HCT116 (cell line): ENCODE results near the gene CRK. TPM values are rescaled to one million over a fixed set of nuclear protein-coding genes. Genes with fewer than 3 reads are reported as not detected.

Experiments used
- ATAC-seq: fragments of 200-7000 bp; cut with Tn5 transposase; 2 replicates; pipeline ENCODE4 v1.9.1; 2020; ENCODE audit warnings: mild to moderate bottlenecking, moderate library complexity
- BruUV-seq: library from RNA; stranded (reverse); fragments of 400-500 nt; replicated peaks from 2 replicates; lab custom pipeline; 2021; lab: Mats Ljungman, UMichigan
- CTCF ChIA-PET: fragments of 300-600 bp; sonication (Branson Sonifier 250); formaldehyde crosslinking; loops from one replicate; lab custom pipeline; 2021; ENCODE audit warnings: antibody characterized with exemption; lab: Charles Lee
- POLR2A ChIA-PET: fragments of 300-600, 350-600 bp; sonication (Branson Sonifier 250); formaldehyde crosslinking; loops from one replicate; lab custom pipeline; 2021; ENCODE audit warnings: antibody characterized with exemption; lab: Charles Lee
- RAD21 ChIA-PET, 2 experiments: fragments of 300-600 bp; sonication (Branson Sonifier 250); formaldehyde crosslinking; loops; one replicate each; lab custom pipeline; 2023; ENCODE audit warnings: low total read pairs in 2 of 2; ENCODE audit not compliant: uncharacterized antibody in 2 of 2, unreplicated experiment in 2 of 2, low non-redundant PET in 1 of 2; lab: Charles Lee
- DNase-seq: peaks from one replicate; pipeline ENCODE4 v3.0.0-alpha.2; 2010; ENCODE audit warnings: low read depth, low spot score
- H2AFZ ChIP-seq: fragments of 200-600 bp; shearing (Covaris generic), sonication (generic); 2 replicates; pipeline ENCODE4 v1.6.1; 2017; ENCODE audit warnings: low read depth, mixed run types, mixed read lengths, antibody characterized with exemption, low read length; ENCODE audit not compliant: poor library complexity, severe bottlenecking
- H3K27ac ChIP-seq: 2 replicates; pipeline ENCODE4 v1.5.1; 2012; ENCODE audit warnings: low read depth, low read length
- H3K27me3 ChIP-seq: fragments of 200-600 bp; sonication (generic); 2 replicates; pipeline ENCODE4 v1.6.1; 2016; ENCODE audit warnings: mixed run types, low read length, mixed read lengths; ENCODE audit not compliant: insufficient read depth
- H3K36me3 ChIP-seq, 2 experiments: fragments of 200-500 bp in 1 of 2; fragments of 200-600 bp in 1 of 2; sonication (Bioruptor generic) in 1 of 2; sonication (generic) in 1 of 2; 2 replicates each; pipeline versions ENCODE4 v1.5.1 to v1.6.1; 2014 to 2016; ENCODE audit warnings: low read length in 2 of 2, inconsistent platforms in 1 of 2, mixed read lengths in 1 of 2, mixed run types in 1 of 2; ENCODE audit not compliant: insufficient read depth in 2 of 2, control insufficient read depth in 1 of 2
- H3K4me1 ChIP-seq, 2 experiments: fragments of 200-600 bp in 1 of 2; sonication (generic) in 1 of 2; 2 replicates each; pipeline versions ENCODE4 v1.5.1 to v1.6.1; 2012 to 2017; ENCODE audit warnings: low read length in 2 of 2, inconsistent platforms in 1 of 2, mild to moderate bottlenecking in 1 of 2, mixed read lengths in 1 of 2, mixed run types in 1 of 2, moderate library complexity in 1 of 2; ENCODE audit not compliant: insufficient read depth in 2 of 2, control insufficient read depth in 1 of 2
- H3K4me2 ChIP-seq: fragments of 200-600 bp; sonication (generic); 2 replicates; pipeline ENCODE4 v1.6.1; 2017; ENCODE audit warnings: mixed run types, low read length, mixed read lengths
- H3K4me3 ChIP-seq, 2 experiments: fragments of 200-600 bp in 1 of 2; sonication (generic) in 1 of 2; replicated peaks in 1 of 2; 2 replicates each; pipeline ENCODE4 v1.5.1; 2011 to 2016; ENCODE audit warnings: low read length in 2 of 2, control low read depth in 1 of 2, low read depth in 1 of 2, mild to moderate bottlenecking in 1 of 2, mixed read lengths in 1 of 2, mixed run types in 1 of 2
- H3K79me2 ChIP-seq: fragments of 200-600 bp; sonication (generic); 2 replicates; pipeline ENCODE4 v1.6.1; 2017; ENCODE audit warnings: mild to moderate bottlenecking, mixed run types, low read length, moderate library complexity, mixed read lengths; ENCODE audit not compliant: insufficient read depth
- H3K9ac ChIP-seq: fragments of 200-600 bp; sonication (generic); 2 replicates; pipeline ENCODE4 v1.6.1; 2016; ENCODE audit warnings: low read length, mixed read lengths
- H3K9me2 ChIP-seq: fragments of 200-600 bp; sonication (generic), shearing (Covaris generic); 2 replicates; pipeline ENCODE4 v1.6.1; 2017; ENCODE audit warnings: mixed run types, mild to moderate bottlenecking, moderate library complexity; ENCODE audit not compliant: insufficient read depth
- H3K9me3 ChIP-seq, 2 experiments: fragments of 200-500 bp in 1 of 2; fragments of 200-600 bp in 1 of 2; sonication (Bioruptor generic) in 1 of 2; sonication (generic) in 1 of 2; 2 replicates each; pipeline ENCODE4 v1.6.1; 2014 to 2017; ENCODE audit warnings: low read length in 2 of 2, mixed read lengths in 2 of 2, inconsistent platforms in 1 of 2, low read depth in 1 of 2, mild to moderate bottlenecking in 1 of 2, mixed run types in 1 of 2, moderate library complexity in 1 of 2; ENCODE audit not compliant: control insufficient read depth in 1 of 2, insufficient read depth in 1 of 2
- H4K20me1 ChIP-seq: fragments of 200-600 bp; sonication (generic), shearing (Covaris generic); 2 replicates; pipeline ENCODE4 v1.6.1; 2017; ENCODE audit warnings: mixed run types, mild to moderate bottlenecking, moderate library complexity; ENCODE audit not compliant: insufficient read depth
- ATF3 ChIP-seq: IDR thresholded peaks from 2 replicates; pipeline ENCODE4 v1.6.1; 2012
- CBX3 ChIP-seq: IDR thresholded peaks from 2 replicates; pipeline ENCODE4 v1.6.1; 2012; ENCODE audit warnings: low read depth
- CTCF ChIP-seq, 3 experiments: fragments of 200-600 bp in 1 of 3; sonication (generic) in 1 of 3; IDR thresholded peaks in 2 of 3; conservative IDR thresholded peaks in 1 of 3; 2 replicates each; pipeline ENCODE4 v1.5.1; 2012 to 2017; ENCODE audit warnings: low read depth in 2 of 3, low read length in 2 of 3, antibody characterized with exemption in 1 of 3, borderline replicate concordance in 1 of 3, control low read depth in 1 of 3, mild to moderate bottlenecking in 1 of 3, mixed read lengths in 1 of 3, mixed run types in 1 of 3, moderate library complexity in 1 of 3; ENCODE audit not compliant: insufficient read depth in 1 of 3
- EGR1 ChIP-seq: IDR thresholded peaks from 2 replicates; pipeline ENCODE4 v1.6.1; 2012; ENCODE audit warnings: low read depth
- ELF1 ChIP-seq: IDR thresholded peaks from 2 replicates; pipeline ENCODE4 v1.6.1; 2012; ENCODE audit warnings: low read depth, borderline replicate concordance
- EZH2phosphoT487 ChIP-seq: fragments of 200-600 bp; IDR thresholded peaks from 2 replicates; pipeline ENCODE4 v1.6.1; 2018; ENCODE audit warnings: antibody characterized with exemption, borderline replicate concordance
- MAX ChIP-seq: IDR thresholded peaks from 2 replicates; pipeline ENCODE4 v1.6.1; 2012
- POLR2AphosphoS5 ChIP-seq: IDR thresholded peaks from 2 replicates; pipeline ENCODE4 v1.6.1; 2011; ENCODE audit warnings: mild to moderate bottlenecking, low read depth, low read length, moderate library complexity
- SIN3A ChIP-seq: IDR thresholded peaks from 2 replicates; pipeline ENCODE4 v1.6.1; 2012; ENCODE audit warnings: low read depth
- SRF ChIP-seq: IDR thresholded peaks from 2 replicates; pipeline ENCODE4 v1.6.1; 2012; ENCODE audit warnings: low read depth
- YY1 ChIP-seq: IDR thresholded peaks from 2 replicates; pipeline ENCODE4 v1.6.1; 2011; ENCODE audit warnings: low read length, low read depth, moderate library complexity, mild to moderate bottlenecking; ENCODE audit not compliant: insufficient replicate concordance; ENCODE audit errors: extremely low read depth
- intact Hi-C: fragments of 100-400 bp; cut with micrococcal nuclease; formaldehyde crosslinking; loops from 2 replicates; pipeline ENCODE4 v1.10.0; 2022
- total RNA-seq: library from RNA; stranded (reverse); gene quantifications from one replicate; pipeline ENCODE4 v1.2.1, GENCODE V29; 2021; ENCODE audit not compliant: unreplicated experiment
- TF ChIP-seq, protein P1 (sequence below): IDR thresholded peaks from 2 replicates; pipeline ENCODE4 v1.6.1; 2011; ENCODE audit warnings: mild to moderate bottlenecking, low read length, moderate library complexity; ENCODE audit not compliant: insufficient replicate concordance; ENCODE audit errors: extremely low read depth

CRK gene
- total RNA-seq, 1 experiment from 2014 or later: 55.5 TPM

- no peak overlapping the region for H3K4me3 ChIP-seq
- peaks cover 13 to 46% of the 10 kb centered on the region in 2 experiments; a peak in 3 of 4 replicates for H3K36me3 ChIP-seq
- ATAC-seq (peak; percentile 54), DNase-seq (no peak)
- H3K4me2 ChIP-seq: no peak overlapping the region
- no peaks in the 10 kb centered on the region for H4K20me1 ChIP-seq
- ChIA-PET RAD21 (no interaction called here), POLR2A (no interaction called here), CTCF (no interaction called here)
- H3K79me2 ChIP-seq: peaks cover 4% of the 10 kb centered on the region; the same call in 1 of the 2 replicates
- no peaks in the 10 kb centered on the region for H3K9me3 ChIP-seq
- intact Hi-C loops: no loop called here
- peaks cover 0 to 3% of the 10 kb centered on the region in 2 experiments; a peak in 1 of 4 replicates for H3K4me1 ChIP-seq
- H3K9me2 ChIP-seq: no peaks in the 10 kb centered on the region
- H3K27me3 ChIP-seq: no peaks in the 10 kb centered on the region
- H3K27ac ChIP-seq: no peak overlapping the region
- TF ChIP-seq, protein P1, sequence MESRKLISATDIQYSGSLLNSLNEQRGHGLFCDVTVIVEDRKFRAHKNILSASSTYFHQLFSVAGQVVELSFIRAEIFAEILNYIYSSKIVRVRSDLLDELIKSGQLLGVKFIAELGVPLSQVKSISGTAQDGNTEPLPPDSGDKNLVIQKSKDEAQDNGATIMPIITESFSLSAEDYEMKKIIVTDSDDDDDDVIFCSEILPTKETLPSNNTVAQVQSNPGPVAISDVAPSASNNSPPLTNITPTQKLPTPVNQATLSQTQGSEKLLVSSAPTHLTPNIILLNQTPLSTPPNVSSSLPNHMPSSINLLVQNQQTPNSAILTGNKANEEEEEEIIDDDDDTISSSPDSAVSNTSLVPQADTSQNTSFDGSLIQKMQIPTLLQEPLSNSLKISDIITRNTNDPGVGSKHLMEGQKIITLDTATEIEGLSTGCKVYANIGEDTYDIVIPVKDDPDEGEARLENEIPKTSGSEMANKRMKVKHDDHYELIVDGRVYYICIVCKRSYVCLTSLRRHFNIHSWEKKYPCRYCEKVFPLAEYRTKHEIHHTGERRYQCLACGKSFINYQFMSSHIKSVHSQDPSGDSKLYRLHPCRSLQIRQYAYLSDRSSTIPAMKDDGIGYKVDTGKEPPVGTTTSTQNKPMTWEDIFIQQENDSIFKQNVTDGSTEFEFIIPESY: no peak
- TF ChIP-seq YY1: peak; percentile 92
- no TSS peak for BruUV-seq
- no peak overlapping the region for H2AFZ ChIP-seq
- no peak overlapping the region for H3K9ac ChIP-seq
Measured at GRCh38 chr17:1469231-1469852, 13.3 kb upstream of the CRK start.

DNA sequence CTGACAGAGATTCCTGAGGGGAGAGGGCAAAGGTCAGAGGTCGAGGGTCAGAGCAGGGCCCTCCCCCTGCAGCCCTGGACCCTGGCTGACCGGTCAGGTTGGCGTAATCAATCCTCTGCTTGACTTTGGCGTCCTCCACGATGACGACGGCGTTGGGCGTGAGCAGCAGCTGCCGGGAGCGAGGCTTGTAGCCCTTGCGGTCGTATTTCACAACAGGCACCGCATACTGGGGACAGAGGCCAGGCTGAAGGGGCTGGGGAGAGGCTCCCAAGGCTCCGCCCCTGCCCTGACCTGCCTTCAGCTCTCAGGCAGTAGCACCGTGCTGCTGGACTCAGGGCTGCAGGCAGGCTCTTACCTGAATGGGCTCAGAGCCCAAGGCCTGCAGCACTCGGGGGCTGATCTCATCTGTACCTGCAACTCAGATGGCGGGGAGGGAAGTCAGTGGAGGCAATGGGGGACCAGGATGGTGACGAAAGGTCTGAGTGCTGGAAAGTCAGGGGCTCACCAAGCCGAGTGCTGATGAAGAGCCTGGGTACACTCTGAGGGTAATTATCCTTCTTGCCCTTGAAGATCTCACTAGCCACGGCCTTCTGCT lies 12.0 kb upstream of the CRK start:
- Histone ChIP-seq H3K36me3 (peaks cover 13 to 46% of the 10 kb centered on the region in 2 experiments; a peak in 3 of 4 replicates), H3K9me2 (no peaks in the 10 kb centered on the region), H2AFZ (no peak overlapping the region), H3K27me3 (no peaks in the 10 kb centered on the region), H3K4me1 (peaks cover 10 to 15% of the 10 kb centered on the region in 2 experiments), H3K9me3 (no peaks in the 10 kb centered on the region), H3K4me3 (no peak overlapping the region), H3K79me2 (peaks cover 4% of the 10 kb centered on the region; the same call in 1 of the 2 replicates), H3K9ac (no peak overlapping the region), H3K4me2 (no peak overlapping the region), H3K27ac (no peak overlapping the region; the same call in 1 of the 2 replicates), H4K20me1 (no peaks in the 10 kb centered on the region)
- RAD21 ChIA-PET: no interaction called here
- ATAC-seq (no peak), DNase-seq (no peak)
- CTCF ChIA-PET: no interaction called here
- BruUV-seq: no TSS peak
- intact Hi-C loops: no loop called here
- POLR2A ChIA-PET: no interaction called here
- TF ChIP-seq POLR2AphosphoS5: no peak
- no peak for TF ChIP-seq SRF
- TF ChIP-seq EZH2phosphoT487: no peak
- TF ChIP-seq MAX: no peak
- no peak for TF ChIP-seq ATF3
- no peak for TF ChIP-seq EGR1
- TF ChIP-seq CBX3: no peak
- TF ChIP-seq CTCF (IDR thresholded peaks at IDR 0.05 in 2 of 3, conservative IDR thresholded peaks at IDR 0.05 in 1 of 3; ENCODE audit: borderline replicate concordance in 1 of 3, insufficient read depth in 1 of 3, low read depth in 2 of 3, low read length in 2 of 3): no peak
- no peak for TF ChIP-seq ELF1
- no peak for TF ChIP-seq SIN3A
